Sigmoid colon (tissue), 3 donors: ENCODE results near the gene PDZRN3.
"Not testable (repeated sequence)": the region's sequence is repeated elsewhere in the genome, so short reads cannot be mapped to it uniquely, and the experiment has no call there.

ENCODE experiments used
- CTCF ChIP-seq, 4 experiments: fragments of 450-650 bp in 3 of 4; fragments of 200-600 bp in 1 of 4; IDR thresholded peaks; one replicate each; pipeline ENCODE4 v1.5.1; 2016 to 2019; ENCODE audit warnings: antibody characterized with exemption in 4 of 4, mild to moderate bottlenecking in 3 of 4, moderate library complexity in 2 of 4
- POLR2A ChIP-seq, 2 donors: fragments of 450-650 bp; IDR thresholded peaks; one replicate each; pipeline ENCODE4 v1.6.1; 2016; ENCODE audit warnings: antibody characterized with exemption in 2 of 2, mild to moderate bottlenecking in 2 of 2, moderate library complexity in 2 of 2

GRCh38 chr3:73464126-73464525, 160.6 kb downstream of the PDZRN3 start:
- not testable (repeated sequence) for TF ChIP-seq POLR2A, CTCF (IDR thresholded peaks at IDR 0.05)
